HG03378 (cell line): ENCODE data around the gene TAL1.

Experiments used
- ATAC-seq: cut with Tn5 transposase; IDR thresholded peaks from one replicate; pipeline ENCODE4 v1.9.1; 2021; ENCODE audit warnings: mild to moderate bottlenecking, moderate library complexity; ENCODE audit not compliant: unreplicated experiment

The TAL1 gene

DNA sequence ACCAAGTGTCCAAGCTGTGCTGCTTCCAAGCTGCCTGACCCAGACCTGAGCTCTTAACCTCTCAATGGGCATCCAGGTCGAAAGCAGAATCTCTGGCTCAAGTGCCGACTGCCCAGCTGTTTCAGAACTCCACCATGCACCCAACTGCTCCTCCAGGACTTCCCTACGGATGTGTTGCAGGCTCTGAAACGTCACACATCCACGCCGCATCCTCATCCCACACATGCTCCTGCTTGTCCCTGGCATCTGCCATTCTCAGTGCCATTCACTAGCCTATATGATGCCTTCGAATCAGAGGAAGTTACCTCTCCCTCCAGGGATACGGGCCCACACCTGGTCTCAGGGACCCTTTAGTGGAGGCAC lies 53.4 kb downstream of the TAL1 start:
- ATAC-seq = no peak

DNA sequence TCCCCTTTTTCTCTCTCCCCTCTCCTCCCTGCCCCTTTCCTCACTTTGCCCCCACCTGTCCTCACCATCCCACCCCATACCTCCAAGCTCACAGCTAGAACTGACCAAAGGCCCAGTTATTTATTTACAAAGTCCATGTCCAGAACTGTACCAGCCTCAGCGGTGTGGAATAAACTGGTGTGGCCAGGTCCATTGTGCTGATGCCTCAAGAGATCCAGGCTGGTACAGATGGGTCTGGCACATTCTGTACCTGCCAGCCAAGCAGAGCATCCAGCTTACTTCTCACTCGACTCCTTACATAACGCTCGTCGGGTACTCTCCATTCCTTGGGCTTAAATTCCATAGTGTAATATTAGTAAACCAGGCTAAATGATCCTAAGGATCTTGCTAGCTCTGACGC lies 54.0 kb downstream of the TAL1 start:
- ATAC-seq = no peak

DNA sequence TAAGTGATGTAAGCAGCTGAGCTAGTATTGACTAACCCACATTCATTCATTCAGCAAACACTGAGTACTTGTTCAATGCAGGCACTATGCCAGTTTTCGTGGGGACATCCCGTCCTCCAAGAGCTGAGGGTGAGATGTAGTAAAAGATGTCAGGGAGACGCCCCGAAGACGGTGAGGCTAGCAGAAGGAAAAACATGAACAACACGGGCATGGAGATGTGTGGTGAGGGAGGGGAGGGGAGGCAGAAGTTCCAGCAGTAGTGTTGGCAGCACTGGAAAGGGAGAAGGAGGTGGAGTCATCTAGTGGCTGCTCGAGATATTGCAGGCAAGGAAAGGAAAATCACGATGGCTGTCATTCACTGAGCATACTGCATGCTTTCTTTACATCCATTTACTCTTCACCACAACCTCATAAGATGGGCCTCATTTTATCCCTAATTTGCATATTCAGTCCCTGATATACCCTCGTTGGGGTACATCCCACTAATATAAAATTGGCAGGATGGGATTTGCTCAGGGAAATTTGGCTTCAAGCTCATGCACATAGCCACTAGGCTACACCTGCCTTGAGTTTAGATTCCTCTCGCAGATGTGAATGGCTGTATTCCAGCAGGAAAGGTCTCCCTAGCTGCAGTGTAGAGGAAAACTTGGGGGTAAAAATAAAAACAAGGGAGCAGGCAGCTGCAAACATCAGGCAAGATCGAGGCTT lies 56.6 kb downstream of the TAL1 start:
- ATAC-seq = no peak

DNA sequence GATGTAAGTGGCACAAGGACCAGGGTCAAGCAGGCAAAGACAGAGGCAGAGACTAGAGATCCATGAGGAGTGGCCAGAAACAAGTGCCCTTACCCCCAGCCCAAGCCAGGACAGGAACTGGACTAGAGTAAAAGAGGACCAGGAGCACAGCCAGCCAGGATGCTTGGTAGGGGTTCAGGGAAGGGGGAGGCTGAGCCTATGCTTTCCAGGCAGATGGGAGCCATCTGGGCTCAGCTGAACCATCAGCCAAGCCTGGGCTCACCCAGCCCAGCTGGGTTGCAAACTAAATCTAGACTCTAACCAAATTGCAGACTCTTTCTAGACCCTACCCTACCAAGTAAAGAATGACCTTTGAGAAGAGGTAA lies 57.4 kb downstream of the TAL1 start:
- no peak for ATAC-seq

DNA sequence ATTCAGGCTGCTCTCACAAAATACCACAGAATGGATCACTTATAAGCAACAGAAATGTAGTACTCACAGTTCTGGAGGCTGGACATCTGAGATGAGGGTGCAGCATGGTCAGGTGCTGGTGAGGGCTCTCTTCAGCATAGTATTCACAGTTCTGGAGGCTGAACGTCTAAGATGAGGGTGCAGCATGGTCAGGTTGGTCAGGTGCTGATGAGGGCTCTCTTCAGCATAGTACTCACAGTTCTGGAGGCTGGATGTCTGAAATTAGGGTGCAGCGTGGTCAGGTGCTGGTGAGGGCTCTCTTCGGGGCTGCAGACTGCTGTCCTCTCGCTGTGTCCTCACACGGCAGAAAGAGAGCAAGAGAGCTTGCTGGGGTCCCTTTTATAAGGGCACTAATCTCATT lies 59.2 kb downstream of the TAL1 start:
- no peak for ATAC-seq
